GM19438 (cell line): ENCODE results near the gene LITAF.

ENCODE experiments used
- ATAC-seq: cut with Tn5 transposase; IDR thresholded peaks from one replicate; pipeline ENCODE4 v1.9.1; 2021; ENCODE audit warnings: low read depth; ENCODE audit not compliant: unreplicated experiment

Gene LITAF

DNA sequence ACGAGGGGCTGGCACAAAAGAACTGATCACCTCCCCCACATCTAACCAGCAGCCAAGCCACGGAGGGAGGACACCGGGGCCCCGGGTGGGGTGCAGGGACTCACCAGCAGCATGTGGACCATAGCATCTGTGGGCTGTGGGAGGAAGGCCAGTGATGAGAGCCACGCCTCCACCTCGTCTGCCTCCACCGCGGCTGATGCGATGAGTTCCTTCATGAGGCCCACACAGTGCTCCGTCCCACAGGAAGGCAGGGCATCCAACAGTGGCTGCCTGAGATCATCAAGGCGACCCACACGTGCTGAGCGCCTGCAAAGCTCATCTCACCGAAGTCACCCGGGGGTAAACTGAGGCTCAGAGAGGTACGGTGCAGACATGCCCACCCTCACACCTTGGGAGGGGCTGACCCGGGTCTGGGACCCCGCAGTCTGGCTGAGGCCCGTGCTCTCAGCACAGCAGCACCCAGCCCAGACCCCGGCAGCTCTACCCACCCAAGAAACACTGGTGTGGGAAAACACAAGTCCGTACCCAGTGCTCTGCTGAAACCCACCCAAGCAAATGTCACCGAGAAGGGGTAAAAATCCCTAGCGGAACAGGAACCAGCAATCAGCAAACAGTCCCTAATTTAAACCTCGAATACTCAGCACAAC lies 85.9 kb downstream of the LITAF start:
- ATAC-seq = no peak

DNA sequence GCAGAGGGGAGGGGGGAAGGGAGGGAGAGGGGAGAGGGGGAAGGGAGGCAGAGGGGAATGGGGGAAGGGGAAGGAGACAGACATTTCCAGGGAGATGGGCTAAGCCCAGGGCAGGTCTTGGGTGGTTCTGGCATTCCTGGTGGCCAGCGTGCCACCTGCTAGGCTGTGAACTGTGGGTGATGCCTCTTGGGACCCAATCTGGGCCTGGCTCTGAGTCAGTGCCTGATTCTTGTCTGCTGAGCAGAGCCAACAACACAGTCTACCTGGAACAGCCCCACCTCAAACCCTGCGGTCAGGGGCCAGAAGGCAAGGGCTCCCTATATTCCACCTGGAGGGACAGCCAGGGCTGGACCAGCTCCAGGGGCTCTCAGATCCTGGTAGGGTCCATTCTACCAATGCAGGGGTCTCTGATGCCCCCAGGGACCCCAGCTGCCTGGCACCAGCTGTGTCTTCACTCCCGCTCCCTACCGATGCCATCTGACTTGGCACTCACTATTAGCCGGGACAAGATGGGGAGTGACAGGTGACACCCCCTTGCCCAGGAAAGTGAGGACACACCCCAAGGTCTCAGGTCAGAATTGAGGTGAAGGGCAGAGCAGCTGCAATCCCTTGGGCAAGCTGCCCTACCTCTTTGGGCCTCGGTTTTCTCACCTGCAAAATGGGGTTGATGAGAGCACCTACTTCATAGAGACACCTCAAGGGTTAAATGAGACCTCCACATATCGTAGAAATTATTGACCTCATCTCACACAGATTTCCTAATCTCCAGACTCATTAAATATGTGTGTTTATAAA lies 87.2 kb downstream of the LITAF start:
- no peak for ATAC-seq

DNA sequence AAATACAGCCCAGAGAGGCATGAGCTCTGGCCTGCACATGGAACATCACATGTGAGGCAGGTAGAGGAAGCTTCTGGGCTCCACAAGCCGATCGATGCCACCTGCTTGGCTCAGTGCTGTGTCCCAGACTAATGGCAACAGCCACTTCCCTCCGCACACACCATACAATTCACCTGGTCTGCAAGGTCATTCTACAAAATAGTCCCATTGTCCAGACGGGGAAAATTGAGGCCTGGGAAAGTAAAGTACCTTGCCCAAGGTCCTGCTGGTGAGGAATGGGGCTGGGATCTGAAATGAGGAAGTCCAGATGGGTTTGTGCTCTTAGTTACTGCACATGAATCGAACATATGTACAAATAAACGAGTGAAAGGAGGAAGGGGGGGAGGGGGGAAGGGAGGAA lies 88.0 kb downstream of the LITAF start:
- ATAC-seq = no peak

DNA sequence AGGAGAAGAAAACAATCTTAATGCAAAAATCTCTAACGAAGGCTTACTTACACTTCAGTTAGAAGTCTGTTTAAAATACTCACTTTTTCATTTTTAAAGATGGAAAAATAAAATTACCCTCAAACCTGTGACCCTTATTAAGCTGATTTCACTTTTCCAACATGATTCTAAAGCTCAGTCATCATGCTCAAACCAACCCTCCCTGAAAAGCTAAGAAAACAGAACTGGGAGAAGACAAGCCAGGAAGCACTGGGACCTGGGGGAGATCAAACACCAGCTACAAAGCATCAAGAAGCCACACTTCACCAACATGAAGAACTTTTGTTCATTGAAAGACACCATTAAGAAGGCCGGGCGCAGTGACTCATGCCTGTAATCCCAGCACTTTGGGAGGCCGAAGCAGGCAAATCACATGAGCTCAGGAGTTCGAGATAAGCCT lies 88.8 kb downstream of the LITAF start:
- ATAC-seq = no peak
